Mesendoderm (in vitro differentiated cells): ENCODE data around the gene CCNI2.
A peak's percentile ranks its signal among the peaks of the same experiment; 100 is the strongest.

Source experiments
- DNase-seq: peaks from one replicate; pipeline ENCODE4 v3.0.0; 2013
- H2AK5ac ChIP-seq: 2 replicates; pipeline ENCODE4 v1.6.1; 2013; ENCODE audit warnings: low read length, inconsistent platforms
- H2BK120ac ChIP-seq: 2 replicates; pipeline ENCODE4 v1.6.1; 2013; ENCODE audit warnings: low read depth, mild to moderate bottlenecking, low read length, moderate library complexity, mixed read lengths
- H2BK15ac ChIP-seq: replicated peaks from 2 replicates; pipeline ENCODE4 v1.6.1; 2013; ENCODE audit warnings: low read depth, mild to moderate bottlenecking, moderate library complexity
- H2BK5ac ChIP-seq: 2 replicates; pipeline ENCODE4 v1.6.1; 2013; ENCODE audit warnings: low read length, inconsistent platforms
- H3K18ac ChIP-seq: 2 replicates; pipeline ENCODE4 v1.6.1; 2013; ENCODE audit warnings: mild to moderate bottlenecking, low read length, mixed read lengths
- H3K23ac ChIP-seq: one replicate; pipeline ENCODE4 v1.6.1; 2013; ENCODE audit warnings: low read length
- H3K27ac ChIP-seq: 2 replicates; pipeline ENCODE4 v1.5.1; 2013; ENCODE audit warnings: low read depth, mild to moderate bottlenecking, inconsistent platforms, low read length, moderate library complexity
- H3K27me3 ChIP-seq: 2 replicates; pipeline ENCODE4 v1.6.1; 2013; ENCODE audit warnings: low read length, control low read depth, mild to moderate bottlenecking, inconsistent platforms; ENCODE audit not compliant: insufficient read depth, poor library complexity
- H3K36me3 ChIP-seq: 2 replicates; pipeline ENCODE4 v1.6.1; 2013; ENCODE audit warnings: low read length, inconsistent platforms; ENCODE audit not compliant: control insufficient read depth, insufficient read depth
- H3K4ac ChIP-seq: one replicate; pipeline ENCODE4 v1.6.1; 2013; ENCODE audit warnings: low read depth, mild to moderate bottlenecking, low read length, moderate library complexity
- H3K4me1 ChIP-seq: 2 replicates; pipeline ENCODE4 v1.6.1; 2013; ENCODE audit warnings: low read depth, low read length, inconsistent platforms; ENCODE audit not compliant: control insufficient read depth
- H3K4me2 ChIP-seq: 2 replicates; pipeline ENCODE4 v1.6.1; 2013; ENCODE audit warnings: low read length
- H3K4me3 ChIP-seq: 2 replicates; pipeline ENCODE4 v1.5.1; 2013; ENCODE audit warnings: mild to moderate bottlenecking, low read length
- H3K56ac ChIP-seq: one replicate; pipeline ENCODE4 v1.6.1; 2013; ENCODE audit warnings: low read length
- H3K79me1 ChIP-seq: 2 replicates; pipeline ENCODE4 v1.6.1; 2013; ENCODE audit warnings: low read length, inconsistent platforms
- H3K79me2 ChIP-seq: 2 replicates; pipeline ENCODE4 v1.6.1; 2013; ENCODE audit warnings: mild to moderate bottlenecking, low read length; ENCODE audit not compliant: control insufficient read depth, insufficient read depth
- H3K9ac ChIP-seq: 2 replicates; pipeline ENCODE4 v1.6.1; 2013; ENCODE audit warnings: low read length, inconsistent platforms
- H4K5ac ChIP-seq: one replicate; pipeline ENCODE4 v1.6.1; 2013; ENCODE audit warnings: low read length
- H4K8ac ChIP-seq: one replicate; pipeline ENCODE4 v1.6.1; 2013; ENCODE audit warnings: low read depth, mild to moderate bottlenecking, control low read depth, low read length, moderate library complexity
- WGBS: extraction: QIAGEN DNeasy Blood & Tissue Kit; methylation state at CpG from one replicate; pipeline ENCODE4 v1.1.7; 2013; ENCODE audit warnings: low lambda C conversion rate, missing lambda C conversion rate; ENCODE audit not compliant: insufficient coverage; ENCODE audit errors: extremely low coverage; 5-methylcytosine and 5-hydroxymethylcytosine counted together

The CCNI2 gene

DNA sequence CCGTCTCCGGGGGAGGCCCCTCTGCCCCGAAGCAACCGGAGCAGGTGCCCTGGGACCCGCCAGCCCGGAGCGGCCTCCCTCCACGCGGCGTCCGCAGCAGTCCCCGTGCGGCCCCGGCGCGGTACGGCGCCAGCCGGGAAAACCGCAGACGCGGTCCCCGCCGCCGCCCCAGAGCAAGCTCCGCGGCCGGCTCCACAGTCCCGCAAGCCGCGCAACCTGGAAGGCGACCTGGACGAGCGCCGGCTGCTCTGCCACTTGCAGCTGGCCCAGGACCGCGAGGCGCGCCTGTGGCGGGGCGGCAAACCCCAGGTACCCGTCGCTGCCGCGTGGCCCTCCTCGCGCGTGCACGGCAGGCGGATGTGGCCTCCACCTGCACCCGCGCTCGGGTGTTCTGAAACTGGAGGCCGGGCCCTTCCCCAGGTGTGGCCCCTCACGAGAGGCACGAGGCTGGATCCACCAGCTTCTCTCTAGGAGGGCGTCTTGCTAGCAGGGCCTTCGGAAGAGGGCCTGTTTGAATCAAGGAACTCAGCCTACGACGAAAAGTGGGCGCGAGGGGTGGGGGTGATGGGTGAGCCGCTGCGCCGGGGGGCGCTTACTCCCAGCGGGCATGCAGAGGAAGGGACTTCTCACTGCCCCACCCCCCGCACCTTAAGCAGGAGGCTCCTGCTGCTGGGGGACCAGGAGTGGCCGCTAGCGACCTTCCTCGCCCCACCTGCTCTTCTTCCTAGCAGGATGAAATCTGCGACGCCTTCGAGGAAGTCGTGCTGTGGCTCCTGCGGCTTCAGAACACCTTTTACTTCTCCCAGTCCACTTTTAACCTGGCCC is 602 bp downstream of the CCNI2 start:
- Histone ChIP-seq H4K8ac (no peak overlapping the region), H3K18ac (no peak overlapping the region), H3K4me3 (no peak overlapping the region), H2AK5ac (no peak overlapping the region), H2BK120ac (no peak overlapping the region), H3K79me1 (no peaks in the 10 kb centered on the region), H3K56ac (peak overlapping the region; percentile 49), H4K5ac (no peak overlapping the region), H3K9ac (no peak overlapping the region), H3K23ac (no peak overlapping the region), H2BK5ac (no peak overlapping the region), H2BK15ac (no peak overlapping the region), H3K36me3 (no peaks in the 10 kb centered on the region), H3K4ac (no peak overlapping the region), H3K4me2 (peak overlapping the region; percentile 25), H3K27ac (no peak overlapping the region), H3K79me2 (no peaks in the 10 kb centered on the region), H3K27me3 (peaks cover 21% of the 10 kb centered on the region), H3K4me1 (no peaks in the 10 kb centered on the region)
- WGBS = no CpG with 5 or more reads among the region's 76 CpGs
- peak; percentile 28 for DNase-seq

DNA sequence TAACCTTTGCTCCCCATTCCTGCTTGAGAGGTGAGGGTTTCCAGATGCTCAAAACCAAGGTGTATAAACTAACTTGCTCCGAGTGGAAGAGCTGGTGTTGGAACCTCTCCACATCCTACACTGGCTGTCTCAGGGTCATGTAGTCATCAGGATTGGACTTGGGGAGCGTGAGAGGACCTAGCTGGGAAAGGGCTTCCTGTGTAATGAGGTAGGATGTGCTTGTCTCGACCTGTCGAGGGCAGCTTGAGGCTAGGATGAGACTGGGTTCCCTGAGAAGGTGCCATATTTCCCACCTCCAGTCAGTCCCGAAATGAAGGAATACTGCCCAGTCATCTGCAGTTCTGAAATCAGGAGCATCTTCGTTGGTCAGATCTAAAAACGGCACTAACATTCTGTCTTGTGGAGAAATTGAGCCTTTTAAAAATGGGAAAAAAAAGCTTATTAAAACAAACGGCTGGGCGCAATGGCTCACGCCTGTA is 1.3 kb downstream of the CCNI2 start:
- Histone ChIP-seq H2BK15ac (no peak overlapping the region), H2AK5ac (no peak overlapping the region), H3K27me3 (peaks cover 21% of the 10 kb centered on the region), H3K79me2 (no peaks in the 10 kb centered on the region), H3K4me1 (no peaks in the 10 kb centered on the region), H3K9ac (no peak overlapping the region), H3K4me2 (no peak overlapping the region), H2BK5ac (no peak overlapping the region), H3K79me1 (no peaks in the 10 kb centered on the region), H3K23ac (no peak overlapping the region), H3K4me3 (no peak overlapping the region), H3K18ac (no peak overlapping the region), H3K27ac (no peak overlapping the region), H3K4ac (no peak overlapping the region), H3K36me3 (no peaks in the 10 kb centered on the region), H4K5ac (no peak overlapping the region), H4K8ac (no peak overlapping the region), H2BK120ac (no peak overlapping the region), H3K56ac (no peak overlapping the region)
- WGBS = no CpG with 5 or more reads among the region's 10 CpGs
- DNase-seq = no peak

DNA sequence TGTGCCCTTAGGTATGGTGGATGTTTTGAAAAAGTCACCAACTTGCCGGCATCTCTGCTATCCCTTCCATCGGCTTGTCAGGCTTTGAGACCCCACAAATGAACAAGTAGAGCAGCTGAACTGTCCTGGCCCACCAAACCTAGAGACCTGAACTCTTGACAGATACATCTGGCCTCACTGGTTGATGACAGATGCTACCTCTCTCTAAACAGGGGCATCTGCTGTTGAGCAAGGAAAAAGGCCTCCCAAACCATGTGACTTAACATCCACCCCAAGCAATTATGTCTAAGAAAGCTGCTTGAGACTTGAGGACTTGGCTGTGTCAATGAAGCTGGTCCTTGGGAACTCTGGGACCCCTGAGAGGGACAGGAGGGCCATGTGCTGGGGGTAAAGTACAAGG is 2.3 kb downstream of the CCNI2 start:
- H3K27me3 ChIP-seq = peaks cover 21% of the 10 kb centered on the region
- no peak overlapping the region for H2BK120ac ChIP-seq
- H3K4me2 ChIP-seq = no peak overlapping the region
- no peak overlapping the region for H3K4me3 ChIP-seq
- H3K79me2 ChIP-seq = no peaks in the 10 kb centered on the region
- no CpG with 5 or more reads among the region's 2 CpGs for WGBS
- no peak overlapping the region for H3K18ac ChIP-seq
- no peaks in the 10 kb centered on the region for H3K79me1 ChIP-seq
- H4K5ac ChIP-seq = no peak overlapping the region
- no peak overlapping the region for H2AK5ac ChIP-seq
- no peak overlapping the region for H3K56ac ChIP-seq
- no peak overlapping the region for H3K27ac ChIP-seq
- no peak overlapping the region for H4K8ac ChIP-seq
- H3K36me3 ChIP-seq = no peaks in the 10 kb centered on the region
- no peak for DNase-seq
- H3K4ac ChIP-seq = no peak overlapping the region
- no peaks in the 10 kb centered on the region for H3K4me1 ChIP-seq
- no peak overlapping the region for H2BK15ac ChIP-seq
- no peak overlapping the region for H3K9ac ChIP-seq
- H2BK5ac ChIP-seq = no peak overlapping the region
- H3K23ac ChIP-seq = no peak overlapping the region

DNA sequence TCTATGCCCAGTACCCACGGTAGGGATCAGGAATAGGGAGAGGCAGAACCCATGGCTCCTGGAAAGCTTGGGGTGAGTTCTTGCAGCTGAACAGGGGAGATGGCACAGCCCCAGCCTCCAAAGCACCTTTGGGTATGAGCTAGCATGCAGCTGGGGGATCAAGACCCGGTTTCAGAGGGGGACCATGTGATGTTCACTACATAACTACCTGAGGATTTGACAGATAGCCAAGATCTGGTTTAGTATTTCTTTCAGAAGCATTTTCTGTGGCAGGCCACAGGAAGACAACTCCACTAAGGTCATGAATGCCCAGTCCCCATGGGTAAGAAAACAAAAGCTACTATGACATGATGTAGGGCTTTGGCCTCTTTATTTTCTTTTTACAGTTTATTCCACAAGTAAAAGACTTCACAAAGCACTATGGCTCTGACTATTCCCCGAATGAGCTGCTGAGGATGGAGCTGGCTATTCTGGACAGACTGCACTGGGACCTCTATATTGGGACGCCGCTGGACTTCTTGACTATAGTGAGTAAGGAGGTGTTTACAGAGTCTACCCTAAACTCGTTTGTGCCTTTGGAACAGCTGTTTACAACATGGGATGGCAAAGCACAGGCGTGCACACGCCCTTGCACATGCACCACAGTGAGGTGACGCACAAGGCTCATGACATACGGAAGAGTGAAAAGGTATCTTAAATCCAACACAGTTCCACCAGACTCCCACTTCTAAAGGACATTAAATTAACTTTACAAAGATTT is 3.4 kb downstream of the CCNI2 start:
- no peak overlapping the region for H3K56ac ChIP-seq
- no peaks in the 10 kb centered on the region for H3K79me1 ChIP-seq
- no peak overlapping the region for H4K5ac ChIP-seq
- H3K23ac ChIP-seq = no peak overlapping the region
- H3K4ac ChIP-seq = no peak overlapping the region
- H3K4me1 ChIP-seq = no peaks in the 10 kb centered on the region
- H3K36me3 ChIP-seq = no peaks in the 10 kb centered on the region
- H3K27ac ChIP-seq = no peak overlapping the region
- H2AK5ac ChIP-seq = no peak overlapping the region
- H2BK15ac ChIP-seq = no peak overlapping the region
- H3K4me3 ChIP-seq = no peak overlapping the region
- no peak overlapping the region for H3K18ac ChIP-seq
- no peaks in the 10 kb centered on the region for H3K79me2 ChIP-seq
- no peak overlapping the region for H2BK120ac ChIP-seq
- H3K27me3 ChIP-seq = peaks cover 21% of the 10 kb centered on the region
- no peak overlapping the region for H3K9ac ChIP-seq
- no peak overlapping the region for H4K8ac ChIP-seq
- no CpG with 5 or more reads among the region's 10 CpGs for WGBS
- H2BK5ac ChIP-seq = no peak overlapping the region
- no peak overlapping the region for H3K4me2 ChIP-seq
- DNase-seq = no peak

DNA sequence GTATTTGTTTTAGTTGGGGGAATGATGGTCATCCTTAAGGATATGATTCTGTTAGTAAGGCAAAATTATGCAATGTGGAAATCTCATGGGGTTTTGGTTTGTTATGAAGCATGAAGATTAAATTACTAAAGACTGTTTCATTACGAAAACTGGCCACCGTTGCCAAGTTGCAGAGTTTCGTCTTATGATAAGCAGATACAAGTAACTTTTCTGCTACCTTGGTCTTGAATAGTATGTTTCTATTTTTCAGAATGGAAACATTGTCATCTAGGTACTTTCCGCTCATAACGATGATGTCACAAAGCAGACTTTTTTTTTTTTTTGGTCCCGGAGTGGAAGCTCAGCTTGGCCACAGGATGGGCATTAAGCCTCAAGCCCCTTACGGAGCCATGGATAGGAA is 4.2 kb downstream of the CCNI2 start:
- no peak overlapping the region for H3K9ac ChIP-seq
- H3K79me2 ChIP-seq = no peaks in the 10 kb centered on the region
- no peak overlapping the region for H3K18ac ChIP-seq
- H3K27ac ChIP-seq = no peak overlapping the region
- H3K23ac ChIP-seq = no peak overlapping the region
- no peaks in the 10 kb centered on the region for H3K4me1 ChIP-seq
- H3K79me1 ChIP-seq = no peaks in the 10 kb centered on the region
- no peak overlapping the region for H4K5ac ChIP-seq
- no peak overlapping the region for H3K4me2 ChIP-seq
- no peaks in the 10 kb centered on the region for H3K36me3 ChIP-seq
- no peak overlapping the region for H3K4ac ChIP-seq
- no peak overlapping the region for H3K4me3 ChIP-seq
- peaks cover 21% of the 10 kb centered on the region for H3K27me3 ChIP-seq
- no CpG with 5 or more reads among the region's 7 CpGs for WGBS
- no peak overlapping the region for H2BK5ac ChIP-seq
- no peak overlapping the region for H2BK120ac ChIP-seq
- no peak for DNase-seq
- H4K8ac ChIP-seq = no peak overlapping the region
- H3K56ac ChIP-seq = no peak overlapping the region
- no peak overlapping the region for H2BK15ac ChIP-seq
- no peak overlapping the region for H2AK5ac ChIP-seq
